ENCODE data around the gene LMX1B.

Gene LMX1B

DNA sequence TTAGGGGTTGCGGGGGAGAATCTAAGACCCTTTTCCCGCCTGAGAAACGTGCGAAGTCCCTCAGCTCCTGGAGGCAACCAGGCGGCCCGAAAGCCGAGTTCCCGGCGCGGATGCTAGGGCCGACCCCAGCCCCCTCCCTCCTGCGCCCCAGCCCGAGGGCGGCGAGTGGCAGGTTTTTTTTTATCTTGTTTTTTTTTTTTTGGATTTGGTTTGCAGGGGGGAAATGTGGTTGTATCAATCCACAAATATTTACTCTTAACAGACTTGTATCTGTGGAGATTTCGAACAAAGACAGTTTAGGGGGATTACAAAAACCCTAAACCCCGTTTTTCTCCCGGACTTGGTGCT, 10.7 kb downstream of the LMX1B start:
- TF ChIP-seq, protein P1, sequence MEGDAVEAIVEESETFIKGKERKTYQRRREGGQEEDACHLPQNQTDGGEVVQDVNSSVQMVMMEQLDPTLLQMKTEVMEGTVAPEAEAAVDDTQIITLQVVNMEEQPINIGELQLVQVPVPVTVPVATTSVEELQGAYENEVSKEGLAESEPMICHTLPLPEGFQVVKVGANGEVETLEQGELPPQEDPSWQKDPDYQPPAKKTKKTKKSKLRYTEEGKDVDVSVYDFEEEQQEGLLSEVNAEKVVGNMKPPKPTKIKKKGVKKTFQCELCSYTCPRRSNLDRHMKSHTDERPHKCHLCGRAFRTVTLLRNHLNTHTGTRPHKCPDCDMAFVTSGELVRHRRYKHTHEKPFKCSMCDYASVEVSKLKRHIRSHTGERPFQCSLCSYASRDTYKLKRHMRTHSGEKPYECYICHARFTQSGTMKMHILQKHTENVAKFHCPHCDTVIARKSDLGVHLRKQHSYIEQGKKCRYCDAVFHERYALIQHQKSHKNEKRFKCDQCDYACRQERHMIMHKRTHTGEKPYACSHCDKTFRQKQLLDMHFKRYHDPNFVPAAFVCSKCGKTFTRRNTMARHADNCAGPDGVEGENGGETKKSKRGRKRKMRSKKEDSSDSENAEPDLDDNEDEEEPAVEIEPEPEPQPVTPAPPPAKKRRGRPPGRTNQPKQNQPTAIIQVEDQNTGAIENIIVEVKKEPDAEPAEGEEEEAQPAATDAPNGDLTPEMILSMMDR (IDR thresholded peaks at IDR 0.05; ENCODE audit: low read depth, low read length): no peak
- Histone ChIP-seq H3K36me3 (no peaks in the 10 kb centered on the region), H3K27me3 (peaks cover 100% of the 10 kb centered on the region), H3K9me3 (no peaks in the 10 kb centered on the region), H3K4me3 (ENCODE audit: low read depth, low read length) (no peak overlapping the region), H3K4me1 (no peaks in the 10 kb centered on the region)
- no peak for DNase-seq

DNA sequence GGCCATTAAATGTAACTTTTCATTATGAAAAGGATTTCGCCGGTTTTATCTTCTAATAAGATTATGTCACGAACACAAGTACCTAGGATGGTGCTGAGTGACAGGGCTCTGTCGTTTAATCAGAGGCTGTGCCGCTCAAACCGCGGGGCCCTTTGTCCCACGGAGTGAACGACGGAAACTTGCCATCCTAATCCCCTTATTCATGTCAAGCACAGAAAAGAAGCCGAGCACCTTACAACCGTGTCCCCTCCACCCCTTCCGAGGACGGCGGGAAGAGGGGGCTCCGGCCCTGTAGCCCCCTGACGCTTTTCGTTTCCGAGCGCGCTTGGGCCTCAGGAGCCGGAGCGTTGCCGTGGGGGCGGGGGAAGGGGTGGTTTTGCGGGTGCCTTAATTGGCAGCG, 11.2 kb downstream of the LMX1B start:
- peaks cover 100% of the 10 kb centered on the region for H3K27me3 ChIP-seq
- H3K4me1 ChIP-seq: no peaks in the 10 kb centered on the region
- DNase-seq: no peak

DNA sequence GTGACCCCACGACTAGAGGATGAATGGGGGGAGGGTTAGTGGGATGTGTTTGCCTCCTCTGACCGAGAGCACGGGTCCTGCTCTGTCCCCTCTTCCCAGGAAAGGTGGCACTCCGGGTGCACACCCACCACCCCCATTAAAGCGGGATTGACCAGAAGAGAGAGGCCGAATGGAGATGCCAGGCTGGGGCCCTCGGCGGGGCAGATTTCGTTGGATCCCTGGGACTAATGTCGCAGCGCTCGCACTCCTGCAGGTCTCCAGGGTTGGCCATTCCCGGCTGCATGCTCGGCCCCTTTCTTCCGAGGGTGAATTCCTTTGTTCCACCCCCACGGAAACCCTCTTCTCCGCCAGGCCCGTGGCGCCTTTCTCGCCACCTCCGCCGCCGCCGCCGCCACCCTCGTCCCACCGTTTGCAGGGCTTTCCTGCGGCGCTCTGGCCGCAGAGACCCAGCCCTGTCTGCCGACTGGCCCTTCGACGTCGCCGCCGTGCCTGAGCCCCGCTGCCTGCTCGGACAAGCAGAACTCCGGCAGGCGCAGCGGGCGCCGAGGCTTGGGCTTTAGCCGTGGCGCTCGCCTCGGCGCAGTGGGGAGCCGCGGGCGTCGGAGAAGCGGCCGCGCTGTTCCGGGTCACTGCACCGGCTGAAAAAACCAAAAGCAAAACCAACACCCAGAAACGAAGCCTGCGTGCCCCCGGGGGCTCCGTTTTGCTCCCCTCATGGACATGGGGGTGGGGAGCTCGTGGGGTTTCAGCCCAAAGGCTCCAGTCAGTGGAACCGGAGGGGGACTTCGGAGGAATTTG, 11.8 kb downstream of the LMX1B start:
- H3K36me3 ChIP-seq: no peaks in the 10 kb centered on the region

More for the DNA sequence above, 11.2 kb downstream of the LMX1B start:
- no peak overlapping the region for H3K4me3 ChIP-seq (ENCODE audit: low read depth, low read length)
- H3K36me3 ChIP-seq: no peaks in the 10 kb centered on the region
- no peaks in the 10 kb centered on the region for H3K9me3 ChIP-seq
- TF ChIP-seq, protein P1 (IDR thresholded peaks at IDR 0.05; ENCODE audit: low read depth, low read length): no peak

DNA sequence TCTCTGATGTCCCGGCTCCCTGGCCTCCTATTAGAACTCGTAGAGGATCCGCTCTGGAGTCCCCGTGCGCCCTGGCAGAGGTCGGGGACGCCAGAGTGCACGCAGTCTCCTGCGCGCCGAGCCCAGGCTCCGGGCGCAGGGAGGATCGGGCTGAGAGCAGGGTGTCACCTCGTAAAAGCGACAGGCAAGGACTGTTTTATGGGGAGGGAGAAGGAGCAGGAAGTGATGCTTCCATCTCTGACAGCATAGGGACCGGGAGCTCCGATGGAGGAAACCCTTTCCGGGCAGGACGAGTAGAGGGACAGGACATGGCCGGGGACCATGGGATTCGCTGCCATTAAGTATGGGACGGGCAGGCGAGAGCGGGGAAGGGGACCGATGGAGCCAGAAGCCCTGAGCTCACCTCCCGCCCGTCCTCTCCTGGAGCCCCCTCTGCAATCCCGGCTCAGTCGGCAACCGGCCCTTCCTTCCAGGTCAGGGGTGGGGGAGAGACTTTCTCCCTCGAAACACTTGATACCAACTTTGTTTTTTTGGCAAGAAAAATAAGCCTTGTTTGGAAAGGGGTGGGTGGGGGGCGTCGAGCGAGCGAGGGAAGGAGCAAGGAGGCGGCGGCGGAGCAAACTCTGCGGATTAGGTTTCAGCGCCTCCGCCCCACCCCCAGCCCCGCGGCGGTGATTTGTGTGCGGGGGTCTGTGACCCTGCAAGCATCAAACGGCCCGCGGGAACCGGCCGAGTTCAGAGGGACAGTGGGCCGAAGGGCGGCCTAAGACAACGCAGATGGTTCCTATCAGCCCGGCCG, 12.6 kb downstream of the LMX1B start:
- Histone ChIP-seq H3K36me3 (no peaks in the 10 kb centered on the region), H3K9me3 (no peaks in the 10 kb centered on the region), H3K4me3 (ENCODE audit: low read depth, low read length) (no peak overlapping the region), H3K27me3 (peaks cover 94% of the 10 kb centered on the region), H3K4me1 (no peaks in the 10 kb centered on the region)
- TF ChIP-seq, protein P1 (IDR thresholded peaks at IDR 0.05; ENCODE audit: low read depth, low read length): no peak
- no peak for DNase-seq

More for the DNA sequence above, 11.8 kb downstream of the LMX1B start:
- no peaks in the 10 kb centered on the region for H3K9me3 ChIP-seq
- no peak for DNase-seq
- TF ChIP-seq, protein P1 (IDR thresholded peaks at IDR 0.05; ENCODE audit: low read depth, low read length): no peak
- no peaks in the 10 kb centered on the region for H3K4me1 ChIP-seq
- H3K27me3 ChIP-seq: peaks cover 100% of the 10 kb centered on the region
- no peak overlapping the region for H3K4me3 ChIP-seq (ENCODE audit: low read depth, low read length)

DNA sequence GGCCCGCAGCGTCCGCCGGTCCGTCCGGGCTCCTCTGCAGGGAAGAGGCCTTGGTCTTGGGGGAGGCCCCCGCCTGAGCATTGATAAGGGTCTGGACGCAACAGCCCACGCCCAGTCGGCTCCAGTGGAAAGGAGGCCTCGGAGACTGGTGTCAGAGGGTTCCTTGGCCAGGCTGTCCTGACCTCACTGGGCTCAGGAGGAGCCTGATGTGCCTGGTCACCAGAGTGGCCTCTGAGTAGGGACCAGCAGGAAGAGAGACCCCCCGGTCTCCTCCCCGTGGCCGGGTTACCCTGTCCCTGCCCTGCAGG, 13.2 kb downstream of the LMX1B start:
- DNase-seq: no peak
- Histone ChIP-seq H3K4me1 (no peaks in the 10 kb centered on the region), H3K4me3 (ENCODE audit: low read depth, low read length) (no peak overlapping the region), H3K27me3 (peaks cover 92% of the 10 kb centered on the region), H3K36me3 (no peaks in the 10 kb centered on the region), H3K9me3 (no peaks in the 10 kb centered on the region)
- TF ChIP-seq, protein P1 (IDR thresholded peaks at IDR 0.05; ENCODE audit: low read depth, low read length): no peak

DNA sequence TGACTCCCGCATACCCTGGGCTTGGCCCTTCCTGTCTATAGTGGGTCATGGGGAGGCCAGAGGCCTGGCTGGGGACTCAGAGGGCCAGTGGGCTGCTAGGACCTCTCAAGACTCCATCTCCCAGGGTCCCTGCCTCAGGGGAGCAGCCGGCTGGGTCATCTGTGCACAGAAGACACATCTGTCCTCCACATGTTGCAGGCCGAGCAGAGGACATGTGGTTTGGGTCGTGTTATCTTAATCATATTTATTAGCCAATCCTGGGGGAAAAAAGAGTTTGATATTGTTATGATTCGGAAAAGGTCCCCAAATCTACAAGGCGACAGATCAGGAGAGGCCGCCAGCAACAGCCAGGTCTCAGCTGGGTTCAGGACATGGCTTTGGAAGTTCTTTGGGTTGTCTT, 14.4 kb downstream of the LMX1B start:
- peak; percentile 49 for DNase-seq
- TF ChIP-seq, protein P1 (IDR thresholded peaks at IDR 0.05; ENCODE audit: low read depth, low read length): no peak
- Histone ChIP-seq H3K36me3 (no peaks in the 10 kb centered on the region), H3K4me1 (no peaks in the 10 kb centered on the region), H3K27me3 (peaks cover 92% of the 10 kb centered on the region), H3K9me3 (no peaks in the 10 kb centered on the region), H3K4me3 (ENCODE audit: low read depth, low read length) (no peak overlapping the region)

Measured in BE2C (cell line).